ENCODE results near the gene TMEM174.

TMEM174 gene

GRCh38 chr5:73221161-73221560 lies 48.2 kb downstream of the TMEM174 start:
- no peak overlapping the region for H3K4me2 ChIP-seq (ENCODE audit: insufficient read depth, low read length, poor library complexity, severe bottlenecking)
- no peak overlapping the region for H3K9ac ChIP-seq (ENCODE audit: low read depth, low read length, poor library complexity)
- H2BK12ac ChIP-seq (ENCODE audit: low read length), result no peak overlapping the region
- no peak overlapping the region for H2AFZ ChIP-seq (ENCODE audit: low read length)
- H3K4ac ChIP-seq (ENCODE audit: low read length), result no peak overlapping the region
- no peak overlapping the region for H4K91ac ChIP-seq (ENCODE audit: low read depth, low read length, poor library complexity)
- no peak overlapping the region for H2BK5ac ChIP-seq (ENCODE audit: low read length)
- H2BK120ac ChIP-seq (ENCODE audit: low read depth, low read length), result no peak overlapping the region
- no peak for DNase-seq (ENCODE audit: low spot score)
- H3K4me3 ChIP-seq (ENCODE audit: low read length in 2 of 2), result no peak overlapping the region
- no peak overlapping the region for H3K18ac ChIP-seq (ENCODE audit: low read length)
- no peak overlapping the region for H3K23ac ChIP-seq (ENCODE audit: low read depth, low read length, poor library complexity)
- H2BK15ac ChIP-seq (ENCODE audit: low read length), result no peak overlapping the region
- H3K9me3 ChIP-seq (replicated peaks in 1 of 2; ENCODE audit: control insufficient read depth in 2 of 2, insufficient read depth in 1 of 2, low read depth in 1 of 2, low read length in 2 of 2), result peaks cover 0 to 2% of the 10 kb centered on the region in 2 donors
- no CpG with 5 or more reads among the region's 1 CpG for WGBS, 2 donors (ENCODE audit: extremely low coverage in 2 of 2, insufficient read length in 2 of 2, insufficient replicate concordance in 1 of 2)
- no peaks in the 10 kb centered on the region for H3K79me1 ChIP-seq (ENCODE audit: low read depth, low read length)
- H3K14ac ChIP-seq (ENCODE audit: low read length), result no peak overlapping the region
- no peak overlapping the region for H4K8ac ChIP-seq (ENCODE audit: low read depth, low read length)
- H3K27me3 ChIP-seq (ENCODE audit: control insufficient read depth in 3 of 3, insufficient read depth in 3 of 3, low read depth in 1 of 3, low read length in 3 of 3), result peaks cover 0 to 75% (median 24%) of the 10 kb centered on the region in 3 experiments
- no peak overlapping the region for H2AK5ac ChIP-seq (ENCODE audit: low read depth, low read length)
- no peaks in the 10 kb centered on the region for H3K4me1 ChIP-seq (ENCODE audit: control insufficient read depth in 2 of 2, insufficient read depth in 1 of 2, low read depth in 1 of 2, low read length in 2 of 2)
- no peaks in the 10 kb centered on the region for H3K36me3 ChIP-seq (replicated peaks in 1 of 2; ENCODE audit: control insufficient read depth in 2 of 2, insufficient read depth in 2 of 2, low read length in 2 of 2)
- H3K27ac ChIP-seq (replicated peaks; ENCODE audit: low read length), result no peak overlapping the region

- H2AFZ ChIP-seq (ENCODE audit: low read length), result no peak overlapping the region
These were observed 48.7 kb downstream of the TMEM174 start for GRCh38 chr5:73221726-73222125.

GRCh38 chr5:73222173-73222572 lies 49.2 kb downstream of the TMEM174 start:
- Histone ChIP-seq H2AFZ (ENCODE audit: low read length) (no peak overlapping the region), H3K23ac (ENCODE audit: low read depth, low read length, poor library complexity) (no peak overlapping the region), H3K79me1 (ENCODE audit: low read depth, low read length) (no peaks in the 10 kb centered on the region), H3K4me1 (ENCODE audit: control insufficient read depth in 2 of 2, insufficient read depth in 1 of 2, low read depth in 1 of 2, low read length in 2 of 2) (no peaks in the 10 kb centered on the region), H3K9me3 (replicated peaks in 1 of 2; ENCODE audit: control insufficient read depth in 2 of 2, insufficient read depth in 1 of 2, low read depth in 1 of 2, low read length in 2 of 2) (peaks cover 0 to 2% of the 10 kb centered on the region in 2 donors), H2BK15ac (ENCODE audit: low read length) (no peak overlapping the region), H3K27ac (replicated peaks; ENCODE audit: low read length) (no peak overlapping the region), H3K4me3 (ENCODE audit: low read length in 2 of 2) (no peak overlapping the region), H3K4me2 (ENCODE audit: insufficient read depth, low read length, poor library complexity, severe bottlenecking) (no peak overlapping the region), H3K14ac (ENCODE audit: low read length) (no peak overlapping the region), H2BK120ac (ENCODE audit: low read depth, low read length) (no peak overlapping the region), H2BK5ac (ENCODE audit: low read length) (no peak overlapping the region), H3K27me3 (ENCODE audit: control insufficient read depth in 3 of 3, insufficient read depth in 3 of 3, low read depth in 1 of 3, low read length in 3 of 3) (peaks cover 0 to 70% (median 18%) of the 10 kb centered on the region in 3 experiments), H3K18ac (ENCODE audit: low read length) (no peak overlapping the region), H4K91ac (ENCODE audit: low read depth, low read length, poor library complexity) (no peak overlapping the region), H4K8ac (ENCODE audit: low read depth, low read length) (no peak overlapping the region), H3K9ac (ENCODE audit: low read depth, low read length, poor library complexity) (no peak overlapping the region), H2BK12ac (ENCODE audit: low read length) (no peak overlapping the region), H3K4ac (ENCODE audit: low read length) (no peak overlapping the region), H2AK5ac (ENCODE audit: low read depth, low read length) (no peak overlapping the region), H3K36me3 (replicated peaks in 1 of 2; ENCODE audit: control insufficient read depth in 2 of 2, insufficient read depth in 2 of 2, low read length in 2 of 2) (no peaks in the 10 kb centered on the region)
- no peak for DNase-seq (ENCODE audit: low spot score)
- no CpG with 5 or more reads among the region's 4 CpGs for WGBS, 2 donors (ENCODE audit: extremely low coverage in 2 of 2, insufficient read length in 2 of 2, insufficient replicate concordance in 1 of 2)

More at GRCh38 chr5:73221726-73222125, 48.7 kb downstream of the TMEM174 start:
- no peak overlapping the region for H3K18ac ChIP-seq (ENCODE audit: low read length)
- no peaks in the 10 kb centered on the region for H3K79me1 ChIP-seq (ENCODE audit: low read depth, low read length)
- no peak overlapping the region for H2BK12ac ChIP-seq (ENCODE audit: low read length)
- H4K91ac ChIP-seq (ENCODE audit: low read depth, low read length, poor library complexity), result no peak overlapping the region
- no peak overlapping the region for H3K4me2 ChIP-seq (ENCODE audit: insufficient read depth, low read length, poor library complexity, severe bottlenecking)
- no peak overlapping the region for H3K9ac ChIP-seq (ENCODE audit: low read depth, low read length, poor library complexity)
- no peak overlapping the region for H3K4me3 ChIP-seq (ENCODE audit: low read length in 2 of 2)
- peaks cover 0 to 71% (median 22%) of the 10 kb centered on the region in 3 experiments for H3K27me3 ChIP-seq (ENCODE audit: control insufficient read depth in 3 of 3, insufficient read depth in 3 of 3, low read depth in 1 of 3, low read length in 3 of 3)
- H2AK5ac ChIP-seq (ENCODE audit: low read depth, low read length), result no peak overlapping the region
- H3K4me1 ChIP-seq (ENCODE audit: control insufficient read depth in 2 of 2, insufficient read depth in 1 of 2, low read depth in 1 of 2, low read length in 2 of 2), result no peaks in the 10 kb centered on the region
- DNase-seq (ENCODE audit: low spot score), result no peak
- H2BK120ac ChIP-seq (ENCODE audit: low read depth, low read length), result no peak overlapping the region
- H3K4ac ChIP-seq (ENCODE audit: low read length), result no peak overlapping the region
- H3K9me3 ChIP-seq (replicated peaks in 1 of 2; ENCODE audit: control insufficient read depth in 2 of 2, insufficient read depth in 1 of 2, low read depth in 1 of 2, low read length in 2 of 2), result peaks cover 0 to 2% of the 10 kb centered on the region in 2 donors
- no peak overlapping the region for H3K27ac ChIP-seq (replicated peaks; ENCODE audit: low read length)
- no peak overlapping the region for H3K23ac ChIP-seq (ENCODE audit: low read depth, low read length, poor library complexity)
- H3K14ac ChIP-seq (ENCODE audit: low read length), result no peak overlapping the region
- no peak overlapping the region for H2BK5ac ChIP-seq (ENCODE audit: low read length)
- H4K8ac ChIP-seq (ENCODE audit: low read depth, low read length), result no peak overlapping the region
- no peak overlapping the region for H2BK15ac ChIP-seq (ENCODE audit: low read length)
- H3K36me3 ChIP-seq (replicated peaks in 1 of 2; ENCODE audit: control insufficient read depth in 2 of 2, insufficient read depth in 2 of 2, low read length in 2 of 2), result no peaks in the 10 kb centered on the region
